Liver (tissue), 9 donors: ENCODE measurements around the gene NCKAP5L. TPM values are rescaled to one million over a fixed set of nuclear protein-coding genes. Genes with fewer than 3 reads are reported as not detected.

ENCODE experiments used
- DNase-seq: peaks from one replicate; pipeline ENCODE4 v3.0.0-alpha.2; 2017; ENCODE audit warnings: low spot score
- H3K27ac ChIP-seq, 2 donors: one replicate each; pipeline ENCODE4 v1.7.0; 2013; ENCODE audit warnings: inconsistent platforms in 2 of 2, low read length in 2 of 2, control low read depth in 1 of 2, low read depth in 1 of 2, mild to moderate bottlenecking in 1 of 2
- H3K27me3 ChIP-seq, 4 donors: one replicate each; pipeline versions ENCODE4 v1.6.1 to v1.7.0; 2013; ENCODE audit warnings: low read length in 3 of 4, inconsistent platforms in 1 of 4, mild to moderate bottlenecking in 1 of 4, moderate library complexity in 1 of 4; ENCODE audit not compliant: control insufficient read depth in 4 of 4, insufficient read depth in 4 of 4
- H3K36me3 ChIP-seq, 4 donors: one replicate each; pipeline versions ENCODE4 v1.6.1 to v1.7.0; 2013; ENCODE audit warnings: low read length in 3 of 4, mild to moderate bottlenecking in 3 of 4, low read depth in 1 of 4, moderate library complexity in 1 of 4; ENCODE audit not compliant: control insufficient read depth in 4 of 4, insufficient read depth in 3 of 4
- H3K4me1 ChIP-seq, 4 donors: one replicate each; pipeline versions ENCODE4 v1.6.1 to v1.7.0; 2013; ENCODE audit warnings: low read length in 3 of 4, mild to moderate bottlenecking in 3 of 4, moderate library complexity in 1 of 4; ENCODE audit not compliant: control insufficient read depth in 4 of 4, insufficient read depth in 4 of 4
- H3K4me3 ChIP-seq, 3 donors: one replicate each; pipeline versions ENCODE4 v1.6.1 to v1.7.0; 2013; ENCODE audit warnings: low read length in 3 of 3, control low read depth in 1 of 3, low read depth in 1 of 3, mild to moderate bottlenecking in 1 of 3
- H3K9ac ChIP-seq, 2 donors: one replicate each; pipeline ENCODE4 v1.7.0; 2013; ENCODE audit warnings: low read length in 2 of 2, mild to moderate bottlenecking in 2 of 2, moderate library complexity in 2 of 2, control low read depth in 1 of 2, low read depth in 1 of 2
- H3K9me3 ChIP-seq, 4 donors: one replicate each; pipeline versions ENCODE4 v1.6.1 to v1.7.0; 2013; ENCODE audit warnings: low read length in 3 of 4; ENCODE audit not compliant: control insufficient read depth in 4 of 4
- EGR1 ChIP-seq, 2 donors: IDR thresholded peaks; 2 replicates each; pipeline ENCODE4 v1.6.1; 2016 to 2018; ENCODE audit warnings: antibody characterized with exemption in 2 of 2, low read depth in 2 of 2
- FOXA1 ChIP-seq: IDR thresholded peaks from 2 replicates; pipeline ENCODE4 v1.6.1; 2016; ENCODE audit warnings: antibody characterized with exemption
- GABPA ChIP-seq, 2 donors: IDR thresholded peaks in 1 of 2; conservative IDR thresholded peaks in 1 of 2; 2 replicates each; pipeline ENCODE4 v1.6.1; 2016; ENCODE audit warnings: antibody characterized with exemption in 2 of 2, mild to moderate bottlenecking in 1 of 2, moderate library complexity in 1 of 2
- HNF4A ChIP-seq, 2 donors: conservative IDR thresholded peaks; 2 replicates each; pipeline ENCODE4 v1.6.1; 2016; ENCODE audit warnings: antibody characterized with exemption in 2 of 2, mild to moderate bottlenecking in 2 of 2
- HNF4G ChIP-seq: IDR thresholded peaks from 2 replicates; pipeline ENCODE4 v1.6.1; 2016; ENCODE audit warnings: antibody characterized with exemption
- JUND ChIP-seq, 2 donors: IDR thresholded peaks; 2 replicates each; pipeline ENCODE4 v1.6.1; 2016; ENCODE audit warnings: antibody characterized with exemption in 2 of 2
- NR2F2 ChIP-seq: IDR thresholded peaks from 2 replicates; pipeline ENCODE4 v1.6.1; 2016; ENCODE audit warnings: antibody characterized with exemption
- RAD21 ChIP-seq, 2 donors: IDR thresholded peaks; 2 replicates each; pipeline ENCODE4 v1.6.1; 2016; ENCODE audit warnings: antibody characterized with exemption in 2 of 2, mild to moderate bottlenecking in 2 of 2
- SP1 ChIP-seq: IDR thresholded peaks from 2 replicates; pipeline ENCODE4 v1.6.1; 2018; ENCODE audit warnings: antibody characterized with exemption, mild to moderate bottlenecking
- TAF1 ChIP-seq: conservative IDR thresholded peaks from 2 replicates; pipeline ENCODE4 v1.6.1; 2016; ENCODE audit warnings: antibody characterized with exemption, mild to moderate bottlenecking
- YY1 ChIP-seq: IDR thresholded peaks from 2 replicates; pipeline ENCODE4 v1.6.1; 2016; ENCODE audit warnings: antibody characterized with exemption, mild to moderate bottlenecking
- WGBS: extraction: QIAGEN DNeasy Blood & Tissue Kit; methylation state at CpG from one replicate; pipeline ENCODE4 v1.1.7; 2013; 5-methylcytosine and 5-hydroxymethylcytosine counted together
- polyA plus RNA-seq, 2 donors: library from polyadenylated mRNA; stranded (reverse) in 1 of 2; unstranded in 1 of 2; fragments of 200-250 nt in 1 of 2; fragments of >200 nt in 1 of 2; fragmentation: Nextera tagmentation in 1 of 2; extraction: Ambion mirVana in 1 of 2; gene quantifications; one replicate each; pipeline versions ENCODE4 v1.2.1 to v1.2.3, GENCODE V29; 2013 to 2015
- total RNA-seq, 2 donors: library from RNA; depleted of rRNA; stranded (reverse); fragments of >200 nt; gene quantifications; one replicate each; pipeline ENCODE4 v1.2.3, GENCODE V29; 2014
- TF ChIP-seq, protein P1 (sequence below): IDR thresholded peaks from 2 replicates; pipeline ENCODE4 v1.6.1; 2016; ENCODE audit warnings: antibody characterized with exemption, mild to moderate bottlenecking
- TF ChIP-seq, protein P2 (sequence below): IDR thresholded peaks from 2 replicates; pipeline ENCODE4 v1.6.1; 2016; ENCODE audit warnings: antibody characterized with exemption
- TF ChIP-seq, protein P3 (sequence below): IDR thresholded peaks from 2 replicates; pipeline ENCODE4 v1.6.1; 2016; ENCODE audit warnings: antibody characterized with exemption
- TF ChIP-seq, protein P4 (sequence below): IDR thresholded peaks from 2 replicates; pipeline ENCODE4 v1.6.1; 2016; ENCODE audit warnings: antibody characterized with exemption
- donor health status: healthy.
- donor health status: healthy.
- donor health status: healthy.
- donor health status: healthy.
- donor health status: healthy.

The NCKAP5L gene
- total and polyA plus RNA-seq, 4 donors, result 2.9 to 6.8 (median 4.2) TPM

DNA sequence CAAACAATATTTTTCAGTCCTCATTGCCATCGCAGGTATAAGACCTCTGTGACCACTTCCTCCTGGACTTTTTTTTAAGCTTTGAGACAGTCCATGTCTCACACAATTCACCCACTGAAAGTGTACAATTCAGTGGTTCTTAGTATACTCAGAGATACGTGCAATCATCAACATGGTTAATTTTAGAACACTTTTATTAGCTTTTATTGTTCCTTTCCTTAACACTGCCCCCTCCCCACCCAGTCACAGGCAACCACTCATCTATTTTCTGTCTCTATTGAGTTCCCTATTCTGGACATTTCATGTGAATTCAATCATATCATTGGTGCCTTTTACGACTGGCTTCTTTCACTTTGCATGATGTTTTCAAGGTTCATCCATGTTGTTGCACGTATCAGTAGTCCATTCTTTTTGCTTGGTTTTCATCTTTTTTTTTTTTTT, 16.2 kb downstream of the NCKAP5L start:
- no peaks in the 10 kb centered on the region for H3K27me3 ChIP-seq
- H3K36me3 ChIP-seq, result no peaks in the 10 kb centered on the region
- no peak for DNase-seq
- H3K9ac ChIP-seq, result no peak overlapping the region
- no peaks in the 10 kb centered on the region for H3K9me3 ChIP-seq
- no peak overlapping the region for H3K27ac ChIP-seq
- H3K4me3 ChIP-seq, result no peak overlapping the region
- no peaks in the 10 kb centered on the region for H3K4me1 ChIP-seq
- 86% methylated on average over 4 of the region's 4 CpGs for WGBS
- TF ChIP-seq, protein P1, sequence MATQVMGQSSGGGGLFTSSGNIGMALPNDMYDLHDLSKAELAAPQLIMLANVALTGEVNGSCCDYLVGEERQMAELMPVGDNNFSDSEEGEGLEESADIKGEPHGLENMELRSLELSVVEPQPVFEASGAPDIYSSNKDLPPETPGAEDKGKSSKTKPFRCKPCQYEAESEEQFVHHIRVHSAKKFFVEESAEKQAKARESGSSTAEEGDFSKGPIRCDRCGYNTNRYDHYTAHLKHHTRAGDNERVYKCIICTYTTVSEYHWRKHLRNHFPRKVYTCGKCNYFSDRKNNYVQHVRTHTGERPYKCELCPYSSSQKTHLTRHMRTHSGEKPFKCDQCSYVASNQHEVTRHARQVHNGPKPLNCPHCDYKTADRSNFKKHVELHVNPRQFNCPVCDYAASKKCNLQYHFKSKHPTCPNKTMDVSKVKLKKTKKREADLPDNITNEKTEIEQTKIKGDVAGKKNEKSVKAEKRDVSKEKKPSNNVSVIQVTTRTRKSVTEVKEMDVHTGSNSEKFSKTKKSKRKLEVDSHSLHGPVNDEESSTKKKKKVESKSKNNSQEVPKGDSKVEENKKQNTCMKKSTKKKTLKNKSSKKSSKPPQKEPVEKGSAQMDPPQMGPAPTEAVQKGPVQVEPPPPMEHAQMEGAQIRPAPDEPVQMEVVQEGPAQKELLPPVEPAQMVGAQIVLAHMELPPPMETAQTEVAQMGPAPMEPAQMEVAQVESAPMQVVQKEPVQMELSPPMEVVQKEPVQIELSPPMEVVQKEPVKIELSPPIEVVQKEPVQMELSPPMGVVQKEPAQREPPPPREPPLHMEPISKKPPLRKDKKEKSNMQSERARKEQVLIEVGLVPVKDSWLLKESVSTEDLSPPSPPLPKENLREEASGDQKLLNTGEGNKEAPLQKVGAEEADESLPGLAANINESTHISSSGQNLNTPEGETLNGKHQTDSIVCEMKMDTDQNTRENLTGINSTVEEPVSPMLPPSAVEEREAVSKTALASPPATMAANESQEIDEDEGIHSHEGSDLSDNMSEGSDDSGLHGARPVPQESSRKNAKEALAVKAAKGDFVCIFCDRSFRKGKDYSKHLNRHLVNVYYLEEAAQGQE, result no peak
- TF ChIP-seq JUND (IDR thresholded peaks at IDR 0.05) (no peak), YY1 (no peak), GABPA (IDR thresholded peaks at IDR 0.05 in 1 of 2, conservative IDR thresholded peaks at IDR 0.05 in 1 of 2) (no peak)
- TF ChIP-seq, protein P2, sequence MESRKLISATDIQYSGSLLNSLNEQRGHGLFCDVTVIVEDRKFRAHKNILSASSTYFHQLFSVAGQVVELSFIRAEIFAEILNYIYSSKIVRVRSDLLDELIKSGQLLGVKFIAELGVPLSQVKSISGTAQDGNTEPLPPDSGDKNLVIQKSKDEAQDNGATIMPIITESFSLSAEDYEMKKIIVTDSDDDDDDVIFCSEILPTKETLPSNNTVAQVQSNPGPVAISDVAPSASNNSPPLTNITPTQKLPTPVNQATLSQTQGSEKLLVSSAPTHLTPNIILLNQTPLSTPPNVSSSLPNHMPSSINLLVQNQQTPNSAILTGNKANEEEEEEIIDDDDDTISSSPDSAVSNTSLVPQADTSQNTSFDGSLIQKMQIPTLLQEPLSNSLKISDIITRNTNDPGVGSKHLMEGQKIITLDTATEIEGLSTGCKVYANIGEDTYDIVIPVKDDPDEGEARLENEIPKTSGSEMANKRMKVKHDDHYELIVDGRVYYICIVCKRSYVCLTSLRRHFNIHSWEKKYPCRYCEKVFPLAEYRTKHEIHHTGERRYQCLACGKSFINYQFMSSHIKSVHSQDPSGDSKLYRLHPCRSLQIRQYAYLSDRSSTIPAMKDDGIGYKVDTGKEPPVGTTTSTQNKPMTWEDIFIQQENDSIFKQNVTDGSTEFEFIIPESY, result no peak
- TF ChIP-seq, protein P3, sequence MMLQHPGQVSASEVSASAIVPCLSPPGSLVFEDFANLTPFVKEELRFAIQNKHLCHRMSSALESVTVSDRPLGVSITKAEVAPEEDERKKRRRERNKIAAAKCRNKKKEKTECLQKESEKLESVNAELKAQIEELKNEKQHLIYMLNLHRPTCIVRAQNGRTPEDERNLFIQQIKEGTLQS, result no peak

DNA sequence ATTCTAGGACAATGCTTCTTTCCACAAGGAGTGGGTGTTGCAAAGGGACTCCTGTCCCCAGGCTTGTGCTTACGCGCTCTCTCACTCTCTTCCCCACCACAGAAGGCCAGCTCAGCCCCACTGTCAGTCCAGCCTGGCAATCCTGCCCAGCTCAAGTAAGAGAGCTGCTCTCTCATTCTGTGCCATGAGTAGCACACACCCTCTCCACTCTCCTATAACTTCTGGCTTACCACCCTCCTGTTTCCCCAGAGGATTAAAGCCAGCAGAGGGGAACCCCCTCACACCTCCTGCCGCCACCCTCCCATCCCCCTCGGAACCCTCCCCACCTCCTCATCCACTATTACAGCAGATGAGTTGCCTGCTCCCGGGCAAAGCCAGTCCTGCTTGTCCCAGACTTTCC, 17.1 kb downstream of the NCKAP5L start:
- WGBS, result 95% methylated on average over 5 of the region's 5 CpGs
- Histone ChIP-seq H3K4me3 (no peak overlapping the region), H3K9me3 (no peaks in the 10 kb centered on the region), H3K36me3 (no peaks in the 10 kb centered on the region), H3K27ac (no peak overlapping the region), H3K4me1 (no peaks in the 10 kb centered on the region), H3K27me3 (no peaks in the 10 kb centered on the region), H3K9ac (no peak overlapping the region)
- no peak for TF ChIP-seq YY1
- TF ChIP-seq, protein P3, result no peak
- no peak for DNase-seq

DNA sequence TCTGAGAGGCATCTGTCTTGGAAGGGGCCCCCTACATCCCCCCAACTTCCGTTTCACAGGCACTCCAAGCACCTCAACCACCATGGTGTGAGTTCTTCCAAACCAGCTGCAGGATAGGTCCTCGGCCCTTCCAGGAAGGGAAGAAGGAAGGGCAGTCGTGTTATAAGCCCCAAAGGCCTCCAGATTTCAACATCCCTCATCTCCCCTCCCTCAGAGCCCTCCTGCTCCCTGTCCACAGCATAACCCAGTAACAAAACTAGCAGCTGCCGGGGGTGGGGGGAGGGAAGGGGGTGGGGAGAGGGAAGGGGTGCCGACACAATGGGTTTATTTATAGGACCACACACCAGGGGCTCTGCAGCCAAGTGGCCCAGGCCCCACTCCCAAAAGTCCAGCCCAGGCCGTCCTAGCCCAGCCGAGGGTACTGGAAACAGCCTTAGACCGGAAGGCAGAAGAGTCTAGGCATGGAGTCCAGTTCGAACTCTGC, 18.3 kb downstream of the NCKAP5L start:
- 75% methylated on average over 9 of the region's 9 CpGs for WGBS
- TF ChIP-seq, protein P1, result no peak
- no peak for TF ChIP-seq JUND (IDR thresholded peaks at IDR 0.05)
- TF ChIP-seq TAF1, result no peak
- no peak for TF ChIP-seq EGR1 (IDR thresholded peaks at IDR 0.05; ENCODE audit: low read depth in 2 of 2)
- no peak for TF ChIP-seq GABPA (IDR thresholded peaks at IDR 0.05 in 1 of 2, conservative IDR thresholded peaks at IDR 0.05 in 1 of 2)
- no peak for TF ChIP-seq SP1
- TF ChIP-seq HNF4A (conservative IDR thresholded peaks at IDR 0.05), result no peak
- TF ChIP-seq, protein P3, result no peak
- TF ChIP-seq NR2F2, result no peak
- TF ChIP-seq RAD21 (IDR thresholded peaks at IDR 0.05), result no peak
- TF ChIP-seq FOXA1, result no peak
- TF ChIP-seq HNF4G, result no peak
- TF ChIP-seq, protein P4, sequence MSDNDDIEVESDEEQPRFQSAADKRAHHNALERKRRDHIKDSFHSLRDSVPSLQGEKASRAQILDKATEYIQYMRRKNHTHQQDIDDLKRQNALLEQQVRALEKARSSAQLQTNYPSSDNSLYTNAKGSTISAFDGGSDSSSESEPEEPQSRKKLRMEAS, result no peak
- no peak overlapping the region for H3K9ac ChIP-seq

More for the DNA sequence above, 18.3 kb downstream of the NCKAP5L start:
- Histone ChIP-seq H3K27ac (no peak overlapping the region), H3K4me1 (no peaks in the 10 kb centered on the region), H3K9me3 (no peaks in the 10 kb centered on the region), H3K4me3 (no peak overlapping the region), H3K36me3 (peaks cover 2 to 4% (median 3%) of the 10 kb centered on the region in 4 donors), H3K27me3 (no peaks in the 10 kb centered on the region)
- no peak for DNase-seq
